Activated CD4-positive, alpha-beta memory T cell treated with anti-CD3 and anti-CD28 coated beads, Interleukin-2, amount 10 ng/mL, durations not matched to agents 7 days and 5 days (primary cell): ENCODE results near the gene XPNPEP3. TPM values are rescaled to one million over a fixed set of nuclear protein-coding genes. Genes with fewer than 3 reads are reported as not detected.
"Not testable (repeated sequence)": the region's sequence is repeated elsewhere in the genome, so short reads cannot be mapped to it uniquely, and the experiment has no call there.

Source experiments
- CTCF ChIA-PET: fragments of 350-600 bp; sonication (Branson Sonifier 250); formaldehyde crosslinking; loops from one replicate; lab custom pipeline; 2021; ENCODE audit warnings: antibody characterized with exemption, inconsistent platforms; lab: Charles Lee
- POLR2A ChIA-PET: fragments of 350-600 bp; sonication (Branson Sonifier 250); formaldehyde crosslinking; loops from one replicate; lab custom pipeline; 2021; ENCODE audit warnings: antibody characterized with exemption; lab: Charles Lee
- DNase-seq: peaks from one replicate; pipeline ENCODE4 v3.0.0-alpha.2; 2020
- H3K27ac Mint-ChIP-seq: one replicate; pipeline ENCODE4 v1.8.0; 2021; ENCODE audit warnings: mild to moderate bottlenecking, mixed read lengths
- H3K27me3 Mint-ChIP-seq: one replicate; pipeline ENCODE4 v1.8.0; 2021; ENCODE audit warnings: mixed read lengths
- H3K36me3 Mint-ChIP-seq: one replicate; pipeline ENCODE4 v1.8.0; 2021; ENCODE audit warnings: low read depth, mixed read lengths
- H3K4me1 Mint-ChIP-seq: one replicate; pipeline ENCODE4 v1.8.0; 2021; ENCODE audit warnings: mixed read lengths
- H3K4me3 Mint-ChIP-seq: one replicate; pipeline ENCODE4 v1.8.0; 2021; ENCODE audit warnings: mild to moderate bottlenecking, mixed read lengths
- H3K9me3 Mint-ChIP-seq: one replicate; pipeline ENCODE4 v1.8.0; 2021; ENCODE audit warnings: mixed read lengths
- total RNA-seq, 2 experiments: library from RNA; stranded (reverse); gene quantifications; one replicate each; pipeline ENCODE4 v1.2.3, GENCODE V29; 2021

XPNPEP3 gene
- total RNA-seq, 2 experiments from 2014 or later: 11.3 to 13.2 TPM

- H3K27ac Mint-ChIP-seq: no peak overlapping the region
- POLR2A ChIA-PET: interaction anchor here (0.5 to 3.0 kb wide), 3 partner anchors 8 to 191 kb away, joined by 3 to 12 read pairs (median 4); partner anchors contain the start of genes ST13 and XPNPEP3
These were observed 10.2 kb downstream of the XPNPEP3 start for GRCh38 chr22:40867109-40867508.

DNA sequence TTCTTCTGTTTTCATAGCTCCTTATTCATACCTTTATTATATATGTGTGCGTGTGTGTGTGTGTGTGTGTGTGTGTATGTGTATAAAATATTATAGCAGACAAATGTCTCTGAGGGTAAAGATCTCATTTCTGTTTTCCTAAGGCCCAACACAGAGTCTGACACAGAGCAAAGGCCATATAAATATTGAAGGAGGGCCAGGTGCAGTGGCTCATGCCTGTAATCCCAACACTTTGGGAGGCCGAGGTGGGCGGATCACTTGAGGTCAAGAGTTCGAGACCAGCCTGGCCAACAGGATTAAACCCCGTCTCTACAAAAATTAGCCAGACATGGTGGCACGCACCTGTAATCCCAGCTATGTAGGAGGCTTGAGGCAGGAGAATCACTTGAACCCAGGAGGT is 11.4 kb downstream of the XPNPEP3 start:
- H3K4me1 Mint-ChIP-seq: peaks cover 11% of the 10 kb centered on the region
- not testable (repeated sequence) for H3K4me3 Mint-ChIP-seq, H3K27ac Mint-ChIP-seq, H3K9me3 Mint-ChIP-seq, DNase-seq, H3K27me3 Mint-ChIP-seq, H3K36me3 Mint-ChIP-seq
- POLR2A ChIA-PET: interaction anchor here (3.0 kb wide), 1 partner anchor 12 kb away, joined by 12 read pairs; the partner anchor contains the start of genes ST13 and XPNPEP3
- CTCF ChIA-PET: interaction anchor here (1.2 kb wide), 1 partner anchor 339 kb away, joined by 3 read pairs; no protein-coding TSS in a partner anchor

More at GRCh38 chr22:40867109-40867508, 10.2 kb downstream of the XPNPEP3 start:
- no peak for DNase-seq
- H3K4me1 Mint-ChIP-seq: peaks cover 13% of the 10 kb centered on the region
- no peak overlapping the region for H3K4me3 Mint-ChIP-seq
- H3K9me3 Mint-ChIP-seq: no peaks in the 10 kb centered on the region
- CTCF ChIA-PET: interaction anchor here (0.5 to 1.7 kb wide), 4 partner anchors 10 to 371 kb away, joined by 3 to 11 read pairs (median 4); partner anchors contain the start of genes ST13 and XPNPEP3
- peaks cover 7% of the 10 kb centered on the region for H3K36me3 Mint-ChIP-seq
- H3K27me3 Mint-ChIP-seq: no peaks in the 10 kb centered on the region

DNA sequence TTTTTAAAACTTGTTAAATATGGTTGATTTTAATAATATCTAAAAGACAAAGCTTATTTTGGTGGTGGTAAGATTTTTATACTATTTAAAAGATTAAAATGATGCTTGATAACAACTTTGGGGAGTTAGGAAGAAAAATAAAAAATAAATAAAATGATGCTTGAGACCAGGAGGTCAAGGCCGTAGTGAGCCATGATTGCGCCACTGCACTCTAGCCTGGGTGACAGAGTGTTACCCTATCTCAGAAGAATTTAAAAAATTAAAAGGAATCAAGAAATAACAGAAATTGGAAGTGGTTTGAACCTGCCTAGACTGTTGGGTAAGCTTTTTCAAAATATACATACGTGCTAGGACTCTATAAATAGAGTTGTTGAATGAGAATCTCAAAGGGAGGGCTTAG is 17.1 kb downstream of the XPNPEP3 start:
- ChIA-PET CTCF (interaction anchor here (1.3 kb wide), 1 partner anchor 17 kb away, joined by 3 read pairs; the partner anchor contains the start of gene XPNPEP3), POLR2A (interaction anchor here (0.9 kb wide), 1 partner anchor 12 kb away, joined by 3 read pairs; no protein-coding TSS in a partner anchor)
- DNase-seq: no peak

GRCh38 chr22:40875111-40875510 is 18.2 kb downstream of the XPNPEP3 start:
- ChIA-PET CTCF (no interaction called here), POLR2A (no interaction called here)
- H3K36me3 Mint-ChIP-seq: peaks cover 6% of the 10 kb centered on the region
- DNase-seq: no peak
- H3K4me3 Mint-ChIP-seq: no peak overlapping the region
- H3K4me1 Mint-ChIP-seq: no peaks in the 10 kb centered on the region
- H3K9me3 Mint-ChIP-seq: no peaks in the 10 kb centered on the region
- H3K27ac Mint-ChIP-seq: no peak overlapping the region
- no peaks in the 10 kb centered on the region for H3K27me3 Mint-ChIP-seq

More for the DNA sequence above, 17.1 kb downstream of the XPNPEP3 start:
- Mint-ChIP-seq H3K4me1 (no peaks in the 10 kb centered on the region), H3K27me3 (no peaks in the 10 kb centered on the region), H3K36me3 (peaks cover 7% of the 10 kb centered on the region), H3K4me3 (no peak overlapping the region), H3K27ac (no peak overlapping the region), H3K9me3 (no peaks in the 10 kb centered on the region)

GRCh38 chr22:40876907-40877306 is 20.0 kb downstream of the XPNPEP3 start:
- Mint-ChIP-seq H3K27ac (no peak overlapping the region), H3K27me3 (no peaks in the 10 kb centered on the region), H3K4me3 (no peak overlapping the region), H3K9me3 (no peaks in the 10 kb centered on the region), H3K36me3 (peaks cover 8% of the 10 kb centered on the region), H3K4me1 (no peaks in the 10 kb centered on the region)
- no peak for DNase-seq
- ChIA-PET CTCF (interaction anchor here (1.1 to 2.3 kb wide), 2 partner anchors 20 to 23 kb away, joined by 4 to 10 read pairs; partner anchors contain the start of genes ST13 and XPNPEP3), POLR2A (no interaction called here)

GRCh38 chr22:40877488-40877887 is 20.5 kb downstream of the XPNPEP3 start:
- H3K4me1 Mint-ChIP-seq: no peaks in the 10 kb centered on the region
- DNase-seq: no peak
- CTCF ChIA-PET: interaction anchor here (2.3 kb wide), 1 partner anchor 22 kb away, joined by 10 read pairs; no protein-coding TSS in a partner anchor
- H3K27me3 Mint-ChIP-seq: no peaks in the 10 kb centered on the region
- peaks cover 7% of the 10 kb centered on the region for H3K36me3 Mint-ChIP-seq
- H3K9me3 Mint-ChIP-seq: no peaks in the 10 kb centered on the region
- no peak overlapping the region for H3K4me3 Mint-ChIP-seq
- H3K27ac Mint-ChIP-seq: no peak overlapping the region
- POLR2A ChIA-PET: no interaction called here

- Mint-ChIP-seq H3K4me3 (no peak overlapping the region), H3K27me3 (no peaks in the 10 kb centered on the region), H3K4me1 (no peaks in the 10 kb centered on the region), H3K36me3 (peaks cover 9% of the 10 kb centered on the region), H3K27ac (no peak overlapping the region), H3K9me3 (no peaks in the 10 kb centered on the region)
- DNase-seq: no peak
- ChIA-PET POLR2A (interaction anchor here (0.9 kb wide), 1 partner anchor 22 kb away, joined by 3 read pairs; the partner anchor contains the start of gene XPNPEP3), CTCF (interaction anchor here (1.2 kb wide), 1 partner anchor 20 kb away, joined by 4 read pairs; no protein-coding TSS in a partner anchor)
These were observed 22.0 kb downstream of the XPNPEP3 start for GRCh38 chr22:40878922-40879321.

DNA sequence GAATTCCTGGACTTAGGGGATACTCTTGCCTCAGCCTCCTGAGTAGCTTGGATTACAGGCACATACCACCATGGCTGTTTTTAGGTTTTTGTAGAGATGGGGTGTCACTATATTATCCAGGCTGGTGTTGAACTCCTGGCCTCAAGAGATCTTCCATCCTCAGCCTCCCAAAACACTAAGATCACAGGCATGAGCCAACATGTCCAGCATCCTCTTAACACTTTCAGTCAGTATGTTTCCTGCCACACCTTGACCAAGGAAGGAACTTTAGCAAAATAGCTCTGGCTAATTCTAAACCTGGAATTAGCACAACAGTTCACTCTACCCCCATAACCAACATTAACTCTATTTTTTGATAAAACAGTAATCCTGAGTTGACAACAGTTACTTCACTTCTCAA is 32.2 kb downstream of the XPNPEP3 start:
- no peaks in the 10 kb centered on the region for H3K27me3 Mint-ChIP-seq
- no peaks in the 10 kb centered on the region for H3K9me3 Mint-ChIP-seq
- peak overlapping the region; percentile 37 for H3K27ac Mint-ChIP-seq
- peaks cover 12% of the 10 kb centered on the region for H3K36me3 Mint-ChIP-seq
- peaks cover 6% of the 10 kb centered on the region for H3K4me1 Mint-ChIP-seq
- no peak overlapping the region for H3K4me3 Mint-ChIP-seq
- DNase-seq: no peak
- ChIA-PET POLR2A (no interaction called here), CTCF (interaction anchor here (3.3 kb wide), 1 partner anchor 10 kb away, joined by 13 read pairs; no protein-coding TSS in a partner anchor)

GRCh38 chr22:40890881-40891280 is 33.9 kb downstream of the XPNPEP3 start:
- CTCF ChIA-PET: interaction anchor here (3.3 kb wide), 1 partner anchor 8 kb away, joined by 13 read pairs; no protein-coding TSS in a partner anchor
- POLR2A ChIA-PET: interaction anchor here (1.1 to 1.4 kb wide), 2 partner anchors 131 to 208 kb away, joined by 3 read pairs; no protein-coding TSS in a partner anchor
- H3K27ac Mint-ChIP-seq: no peak overlapping the region

DNA sequence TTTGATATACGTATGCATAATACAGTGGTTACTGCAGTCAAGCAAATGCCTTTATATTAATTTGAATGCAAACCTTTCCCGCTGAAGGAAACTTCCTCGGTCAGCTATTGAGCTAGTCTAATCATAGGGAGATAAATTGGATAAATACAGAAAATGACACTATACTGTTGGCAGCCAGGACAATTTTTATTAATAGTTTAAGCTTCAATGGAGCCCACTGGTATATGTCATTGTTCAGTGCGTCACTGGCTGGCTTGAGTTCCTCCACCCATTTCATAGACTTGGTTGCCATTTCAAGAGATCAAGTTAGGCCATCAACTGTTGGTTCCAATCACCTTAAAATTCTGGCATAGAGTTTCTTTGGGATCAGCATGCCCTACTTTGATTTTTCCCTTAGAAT is 37.5 kb downstream of the XPNPEP3 start:
- H3K4me1 Mint-ChIP-seq: peaks cover 9% of the 10 kb centered on the region
- no peak overlapping the region for H3K4me3 Mint-ChIP-seq
- H3K9me3 Mint-ChIP-seq: no peaks in the 10 kb centered on the region
- H3K27ac Mint-ChIP-seq: no peak overlapping the region
- H3K36me3 Mint-ChIP-seq: peaks cover under 1% of the 10 kb centered on the region
- no peak for DNase-seq
- POLR2A ChIA-PET: no interaction called here
- H3K27me3 Mint-ChIP-seq: no peaks in the 10 kb centered on the region
- CTCF ChIA-PET: interaction anchor here (1.3 kb wide), 1 partner anchor 211 kb away, joined by 4 read pairs; no protein-coding TSS in a partner anchor

More at GRCh38 chr22:40890881-40891280, 33.9 kb downstream of the XPNPEP3 start:
- Mint-ChIP-seq H3K27me3 (no peaks in the 10 kb centered on the region), H3K4me1 (peaks cover 6% of the 10 kb centered on the region), H3K36me3 (peaks cover 12% of the 10 kb centered on the region), H3K9me3 (no peaks in the 10 kb centered on the region), H3K4me3 (no peak overlapping the region)
- no peak for DNase-seq

- no peak overlapping the region for H3K4me3 Mint-ChIP-seq
- H3K9me3 Mint-ChIP-seq: no peaks in the 10 kb centered on the region
- CTCF ChIA-PET: interaction anchor here (0.7 to 4.2 kb wide), 38 partner anchors 9 to 500 kb away, joined by 3 to 54 read pairs (median 4); partner anchors contain the start of genes MRTFA, SLC25A17, ST13 and XPNPEP3
- H3K36me3 Mint-ChIP-seq: peaks cover 1% of the 10 kb centered on the region
- H3K4me1 Mint-ChIP-seq: peaks cover 21% of the 10 kb centered on the region
- DNase-seq: no peak
- no peaks in the 10 kb centered on the region for H3K27me3 Mint-ChIP-seq
- POLR2A ChIA-PET: interaction anchor here (0.7 to 1.7 kb wide), 5 partner anchors 42 to 551 kb away, joined by 3 to 8 read pairs (median 5); partner anchors contain the start of genes ST13 and XPNPEP3
- peak overlapping the region; percentile 52 for H3K27ac Mint-ChIP-seq
These were observed 42.0 kb downstream of the XPNPEP3 start for GRCh38 chr22:40898850-40899357.

GRCh38 chr22:40904101-40904500 is 47.2 kb downstream of the XPNPEP3 start:
- peaks cover 4% of the 10 kb centered on the region for H3K36me3 Mint-ChIP-seq
- H3K4me3 Mint-ChIP-seq: no peak overlapping the region
- no peaks in the 10 kb centered on the region for H3K27me3 Mint-ChIP-seq
- ChIA-PET POLR2A (no interaction called here), CTCF (no interaction called here)
- DNase-seq: no peak
- no peaks in the 10 kb centered on the region for H3K9me3 Mint-ChIP-seq
- peaks cover 15% of the 10 kb centered on the region for H3K4me1 Mint-ChIP-seq
- no peak overlapping the region for H3K27ac Mint-ChIP-seq

DNA sequence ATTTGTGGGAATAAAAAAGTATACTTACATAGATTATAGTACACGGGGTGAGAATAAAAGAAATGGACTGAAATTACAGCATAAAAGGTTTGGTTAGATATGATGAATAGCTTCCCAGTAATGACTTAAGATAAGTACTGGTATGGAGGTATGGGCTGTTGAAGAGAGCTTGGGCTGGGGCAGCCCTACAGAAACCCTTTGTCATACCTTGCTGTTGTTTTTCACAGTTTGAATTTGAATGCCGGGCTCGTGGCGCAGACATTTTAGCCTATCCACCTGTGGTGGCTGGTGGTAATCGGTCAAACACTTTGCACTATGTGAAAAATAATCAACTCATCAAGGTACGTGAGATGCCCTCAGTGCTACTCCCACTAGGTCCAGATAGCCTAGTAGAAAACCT is 51.9 kb downstream of the XPNPEP3 start:
- CTCF ChIA-PET: interaction anchor here (1.0 to 1.8 kb wide), 4 partner anchors 9 to 329 kb away, joined by 3 to 6 read pairs (median 4); no protein-coding TSS in a partner anchor

More for the DNA sequence above, 51.9 kb downstream of the XPNPEP3 start:
- DNase-seq: no peak
- no peaks in the 10 kb centered on the region for H3K27me3 Mint-ChIP-seq
- no peaks in the 10 kb centered on the region for H3K9me3 Mint-ChIP-seq
- POLR2A ChIA-PET: interaction anchor here (2.1 kb wide), 1 partner anchor 43 kb away, joined by 6 read pairs; the partner anchor contains the start of gene RBX1
- no peak overlapping the region for H3K4me3 Mint-ChIP-seq
- H3K27ac Mint-ChIP-seq: no peak overlapping the region
- peaks cover under 1% of the 10 kb centered on the region for H3K4me1 Mint-ChIP-seq
- H3K36me3 Mint-ChIP-seq: peaks cover 5% of the 10 kb centered on the region
